Lung (tissue), 12 donors: ENCODE data around the gene SGTA. TPM values are rescaled to one million over a fixed set of nuclear protein-coding genes. Genes with fewer than 3 reads are reported as not detected.

Source experiments
- ATAC-seq: fragments of 200-7000 bp; cut with Tn5 transposase; one replicate; pipeline ENCODE4 v1.9.1; 2020; ENCODE audit warnings: moderate number of reproducible peaks; ENCODE audit not compliant: insufficient read depth, low FRiP score
- DNase-seq, 3 donors: peaks; one replicate each; pipeline ENCODE4 v3.0.0-alpha.2; 2013 to 2017
- H3K27ac ChIP-seq, 2 donors: one replicate each; pipeline ENCODE4 v1.5.1; 2013; ENCODE audit warnings: mild to moderate bottlenecking in 2 of 2, moderate library complexity in 2 of 2, control low read depth in 1 of 2, inconsistent platforms in 1 of 2, low read depth in 1 of 2, low read length in 1 of 2
- H3K27me3 ChIP-seq, 3 donors: one replicate each; pipeline ENCODE4 v1.5.1; 2013; ENCODE audit warnings: low read length in 2 of 3; ENCODE audit not compliant: control insufficient read depth in 3 of 3, insufficient read depth in 3 of 3
- H3K36me3 ChIP-seq, 4 donors: one replicate each; pipeline ENCODE4 v1.5.1; 2013; ENCODE audit warnings: low read length in 4 of 4, mild to moderate bottlenecking in 1 of 4, moderate library complexity in 1 of 4; ENCODE audit not compliant: control insufficient read depth in 4 of 4, insufficient read depth in 4 of 4
- H3K4me1 ChIP-seq, 5 donors: one replicate each; pipeline ENCODE4 v1.5.1; 2013; ENCODE audit warnings: low read length in 5 of 5, mild to moderate bottlenecking in 2 of 5, moderate library complexity in 1 of 5; ENCODE audit not compliant: control insufficient read depth in 5 of 5, insufficient read depth in 5 of 5
- H3K4me3 ChIP-seq: one replicate; pipeline ENCODE4 v1.5.1; 2013; ENCODE audit warnings: mild to moderate bottlenecking, control low read depth, moderate library complexity
- H3K9ac ChIP-seq, 2 donors: one replicate each; pipeline ENCODE4 v1.5.1; 2013; ENCODE audit warnings: low read length in 2 of 2, control low read depth in 1 of 2; ENCODE audit not compliant: insufficient read depth in 1 of 2
- H3K9me3 ChIP-seq, 4 donors: one replicate each; pipeline ENCODE4 v1.5.1; 2013; ENCODE audit warnings: low read length in 3 of 4, mild to moderate bottlenecking in 1 of 4, moderate library complexity in 1 of 4; ENCODE audit not compliant: control insufficient read depth in 4 of 4, insufficient read depth in 3 of 4
- CTCF ChIP-seq: IDR thresholded peaks from 2 replicates; pipeline ENCODE4 v1.5.1; 2012; ENCODE audit warnings: mild to moderate bottlenecking; ENCODE audit errors: control extremely low read depth, extremely low read depth
- WGBS, 2 donors: extraction: QIAGEN DNeasy Blood & Tissue Kit; methylation state at CpG; one replicate each; pipeline ENCODE4 v1.1.7; 2013; 5-methylcytosine and 5-hydroxymethylcytosine counted together
- polyA plus RNA-seq, 2 donors: library from polyadenylated mRNA; stranded (reverse); fragments of 200-250 nt; gene quantifications; one replicate each; pipeline ENCODE4 v1.2.1, GENCODE V29; 2013
- total RNA-seq, 2 donors: library from RNA; depleted of rRNA in 1 of 2; stranded (reverse); fragments of >200 nt in 1 of 2; gene quantifications; one replicate each; pipeline ENCODE4 v1.2.1, GENCODE V29; 2014 to 2021
- donor health status: control.
- donor health status: control.
- donor health status: Bipolar disorder and iron deficiency.
- donor health status: healthy.
- donor health status: DM: yes; HTN: yes; CAD: no.

The SGTA gene
- total and polyA plus RNA-seq, 4 donors = 33.3 to 64.7 (median 51.9) TPM

- no peaks in the 10 kb centered on the region for H3K36me3 ChIP-seq
- 79 to 87% methylated on average over 13 of the region's 13 CpGs for WGBS, 2 donors
- H3K27ac ChIP-seq = peak overlapping the region in 1 of 2 donors; percentile 82
- peaks cover 0 to 15% (median 0%) of the 10 kb centered on the region in 5 donors for H3K4me1 ChIP-seq
- peaks cover 0 to 32% (median 12%) of the 10 kb centered on the region in 3 donors for H3K27me3 ChIP-seq
- H3K9ac ChIP-seq = no peak overlapping the region
- DNase-seq (no peak), ATAC-seq (no peak)
- no peaks in the 10 kb centered on the region for H3K9me3 ChIP-seq
- no peak overlapping the region for H3K4me3 ChIP-seq
- no peak for TF ChIP-seq CTCF
These were observed 59.7 kb downstream of the SGTA start for GRCh38 chr19:2723345-2723715.

DNA sequence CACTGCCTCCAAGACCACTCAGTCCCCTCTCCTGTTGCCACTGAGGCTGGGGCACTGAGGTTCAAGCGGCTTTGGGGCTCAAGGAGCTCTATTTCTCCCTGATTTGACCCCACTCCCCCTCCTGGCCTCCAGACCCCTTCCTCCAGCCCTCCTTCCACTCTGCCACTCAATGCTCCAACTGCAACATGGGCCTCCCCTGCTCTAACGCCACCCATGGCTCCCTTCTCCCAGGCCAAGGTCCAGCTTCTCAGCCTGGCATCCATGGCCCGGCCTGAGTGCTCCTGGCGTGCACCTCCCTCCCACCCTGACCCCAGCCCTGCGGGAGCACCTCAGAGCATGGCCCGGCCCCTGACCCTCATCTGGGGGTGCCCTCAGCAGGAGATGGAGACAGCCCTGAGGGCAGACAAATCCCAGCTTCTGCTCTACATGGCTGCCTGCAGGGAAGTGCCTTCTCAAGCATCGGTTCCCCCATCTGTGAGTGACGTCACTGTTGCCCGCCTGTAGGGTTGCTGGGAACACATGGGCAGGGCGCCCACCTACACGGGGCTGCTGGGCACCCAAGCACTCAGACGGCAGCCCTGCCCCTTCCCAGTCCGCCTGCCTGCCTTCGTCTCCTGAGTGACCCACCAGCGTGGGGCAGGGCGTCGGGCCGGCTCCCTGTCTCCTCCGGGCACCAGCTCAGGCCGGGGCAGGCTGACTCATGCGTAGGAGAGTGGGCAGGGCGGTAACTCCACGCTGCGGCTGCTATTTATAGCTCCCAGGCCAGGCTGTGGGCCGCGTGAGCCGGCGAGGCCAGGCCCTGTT, 60.3 kb downstream of the SGTA start:
- WGBS, 2 donors = 48 to 69% methylated on average over 28 of the region's 28 CpGs

GRCh38 chr19:2721570-2722540, 61.2 kb downstream of the SGTA start:
- Histone ChIP-seq H3K9ac (no peak overlapping the region), H3K4me3 (no peak overlapping the region), H3K27me3 (peaks cover 0 to 27% (median 10%) of the 10 kb centered on the region in 3 donors), H3K4me1 (peaks cover 0 to 9% (median 0%) of the 10 kb centered on the region in 5 donors), H3K9me3 (peaks cover 0 to 5% (median 0%) of the 10 kb centered on the region in 4 donors), H3K36me3 (no peaks in the 10 kb centered on the region), H3K27ac (peak overlapping the region in 1 of 2 donors; percentile 66)
- ATAC-seq = peak; percentile 17
- no peak for DNase-seq
- no peak for TF ChIP-seq CTCF
- WGBS, 2 donors = 29 to 31% methylated on average over 37 to 39 of the region's 39 CpGs

More for the DNA sequence above, 60.3 kb downstream of the SGTA start:
- Histone ChIP-seq H3K9me3 (no peaks in the 10 kb centered on the region), H3K27me3 (peaks cover 0 to 32% (median 12%) of the 10 kb centered on the region in 3 donors), H3K4me3 (no peak overlapping the region), H3K36me3 (no peaks in the 10 kb centered on the region), H3K27ac (peak overlapping the region in 1 of 2 donors; percentile 82), H3K4me1 (peaks cover 0 to 12% (median 0%) of the 10 kb centered on the region in 5 donors), H3K9ac (no peak overlapping the region)
- no peak for TF ChIP-seq CTCF
- peak; percentile 36 for ATAC-seq
- DNase-seq = no peak
